NCI-H146 (cell line): ENCODE data around the gene PNMA8B.
"Not testable (repeated sequence)": the region's sequence is repeated elsewhere in the genome, so short reads cannot be mapped to it uniquely, and the experiment has no call there.

ENCODE experiments used
- DNase-seq: peaks from one replicate; lab custom pipeline; 2025; lab: John Stamatoyannopoulos, UW

PNMA8B gene

GRCh38 chr19:46513461-46514236 is 18.0 kb upstream of the PNMA8B start:
- peak; percentile 53 for DNase-seq

- no peak for DNase-seq
Observed at GRCh38 chr19:46511237-46511636, 15.6 kb upstream of the PNMA8B start.

- no peak for DNase-seq
Observed at GRCh38 chr19:46508206-46508605, 12.5 kb upstream of the PNMA8B start.

- DNase-seq, result no peak
Observed at GRCh38 chr19:46503848-46504453, 8.3 kb upstream of the PNMA8B start.

GRCh38 chr19:46502891-46503290 is 7.2 kb upstream of the PNMA8B start:
- DNase-seq, result no peak

- no peak for DNase-seq
Observed at GRCh38 chr19:46499692-46500091, 4.0 kb upstream of the PNMA8B start.

- DNase-seq, result no peak
Observed at GRCh38 chr19:46497773-46498172, 2.1 kb upstream of the PNMA8B start.

- not testable (repeated sequence) for DNase-seq
Observed at GRCh38 chr19:46496886-46497285, 1.2 kb upstream of the PNMA8B start.

- no peak for DNase-seq
Observed at GRCh38 chr19:46496304-46496703, 637 bp upstream of the PNMA8B start.

GRCh38 chr19:46494941-46495785 is 504 bp downstream of the PNMA8B start:
- DNase-seq, result no peak

- no peak for DNase-seq
Observed at GRCh38 chr19:46494146-46494940, 1.3 kb downstream of the PNMA8B start.

GRCh38 chr19:46493236-46494145 is 2.2 kb downstream of the PNMA8B start:
- DNase-seq, result no peak

- DNase-seq, result no peak
Observed at GRCh38 chr19:46492841-46493235, 2.8 kb downstream of the PNMA8B start.

GRCh38 chr19:46491975-46492682 is 3.5 kb downstream of the PNMA8B start:
- no peak for DNase-seq

GRCh38 chr19:46490774-46491173 is 4.9 kb downstream of the PNMA8B start:
- DNase-seq, result no peak

- DNase-seq, result no peak
Observed at GRCh38 chr19:46489445-46490272, 6.0 kb downstream of the PNMA8B start.

GRCh38 chr19:46488551-46488950 is 7.1 kb downstream of the PNMA8B start:
- no peak for DNase-seq

GRCh38 chr19:46487802-46488445 is 7.7 kb downstream of the PNMA8B start:
- DNase-seq, result peak; percentile 61
